ENCODE results near the gene PPIA.

Gene PPIA

DNA sequence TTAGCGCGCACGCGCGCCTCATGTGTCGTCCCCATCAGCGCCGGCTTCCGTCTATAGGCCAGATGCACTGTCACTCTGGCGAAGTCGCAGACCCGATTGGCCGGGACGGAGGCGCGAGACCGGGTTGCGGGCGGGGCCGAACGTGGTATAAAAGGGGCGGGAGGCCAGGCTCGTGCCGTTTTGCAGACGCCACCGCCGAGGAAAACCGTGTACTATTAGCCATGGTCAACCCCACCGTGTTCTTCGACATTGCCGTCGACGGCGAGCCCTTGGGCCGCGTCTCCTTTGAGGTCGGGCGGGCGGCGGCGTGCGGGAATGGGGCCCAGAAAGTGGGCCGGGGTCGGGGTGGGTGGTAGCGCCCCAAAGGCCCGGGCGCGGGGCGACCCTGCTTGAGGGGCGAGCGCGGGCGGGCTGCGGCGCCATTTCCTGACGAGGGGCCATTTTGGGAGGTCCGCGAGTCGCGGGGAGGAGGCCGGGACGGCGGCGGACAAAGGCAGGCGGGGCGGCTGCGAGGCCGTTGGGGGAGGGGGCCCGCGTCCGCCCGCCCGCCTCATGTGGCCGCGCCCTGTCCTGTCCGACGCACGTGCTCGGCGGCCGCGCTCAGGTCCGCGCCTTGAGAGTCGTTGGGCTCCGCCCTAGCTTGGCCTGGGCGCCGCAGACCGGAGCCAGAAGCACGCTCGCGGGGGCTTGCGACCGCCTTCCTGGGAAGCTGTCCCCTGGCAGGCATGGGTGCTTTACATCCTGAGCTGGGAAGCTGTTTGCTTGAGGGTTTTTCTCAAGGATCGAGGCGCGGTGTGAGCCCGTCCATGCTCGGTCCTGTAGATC is at the start of gene PPIA:
PPIA (plus strand) TSS at position 178 of the 825 bp plus-strand sequence; CDS start at position 222, 44 bp downstream.
- no peaks in the 10 kb centered on the region for H3K9me3 ChIP-seq (ENCODE audit: control insufficient read depth, low read length)
- H3K4me1 ChIP-seq (ENCODE audit: control insufficient read depth, insufficient read depth, low read length), result peaks cover 12% of the 10 kb centered on the region
- peaks cover 13% of the 10 kb centered on the region for H3K36me3 ChIP-seq (ENCODE audit: control insufficient read depth, insufficient read depth, low read length)
- peak within 1 kb of the TSS; percentile 99 for H3K9ac ChIP-seq (ENCODE audit: low read length)
- no peaks in the 10 kb centered on the region for H3K27me3 ChIP-seq (ENCODE audit: control insufficient read depth, insufficient read depth, low read length)
- H3K4me3 ChIP-seq (ENCODE audit: low read length), result peak within 1 kb of the TSS; percentile 69

DNA sequence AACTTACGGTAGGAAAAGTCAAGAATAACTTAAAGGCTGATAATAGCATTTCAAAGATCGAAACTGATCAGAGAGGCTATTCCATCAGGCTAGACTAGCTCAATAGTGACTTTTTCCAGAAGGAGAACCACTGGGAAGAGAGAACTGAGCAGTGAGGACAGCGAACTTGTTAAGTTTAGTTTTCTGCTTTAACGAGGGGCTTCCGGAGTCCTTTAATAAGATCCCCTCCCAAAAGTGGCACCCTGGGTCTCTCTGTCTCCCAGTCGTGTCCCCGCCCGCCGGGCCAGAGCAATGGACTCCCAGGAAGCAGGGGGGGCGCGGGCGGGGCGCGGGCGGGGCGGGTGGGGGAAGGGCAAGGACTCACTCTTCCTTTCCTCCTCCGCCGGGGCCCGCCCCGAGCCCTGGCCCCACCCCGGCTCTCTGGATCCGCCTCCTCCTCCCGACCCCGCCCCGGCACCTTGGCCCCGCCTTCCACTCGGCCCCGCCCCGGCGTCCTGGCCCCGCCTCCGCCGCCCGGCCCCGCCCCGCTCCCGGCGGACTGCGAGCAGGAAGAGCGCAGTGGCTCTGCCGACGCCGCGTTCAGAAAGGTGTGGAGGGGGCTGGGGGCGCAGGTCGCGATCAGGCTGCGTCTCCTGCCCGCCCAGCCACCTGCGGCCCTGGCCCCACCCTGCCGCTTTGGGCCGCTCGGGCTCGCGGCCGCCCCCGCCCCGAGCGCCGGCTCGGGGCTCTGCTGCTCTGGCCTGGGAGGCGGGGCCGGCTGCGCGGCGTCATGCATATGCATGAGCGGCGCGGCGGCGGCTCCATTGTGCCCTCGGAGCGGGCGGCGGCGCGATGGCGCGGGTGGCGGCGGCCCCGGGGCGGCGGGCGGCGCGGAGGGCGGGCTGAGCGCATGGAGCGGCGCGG is 48.2 kb upstream of the PPIA start, which contains the start of gene ZMIZ2:
ZMIZ2 (plus strand) TSS at position 803 of the 903 bp plus-strand sequence. CDS start 7,403 bp downstream, outside the sequence.
- H3K27me3 ChIP-seq (ENCODE audit: control insufficient read depth, insufficient read depth, low read length), result no peaks in the 10 kb centered on the region
- H3K9me3 ChIP-seq (ENCODE audit: control insufficient read depth, low read length), result no peaks in the 10 kb centered on the region
- no peaks in the 10 kb centered on the region for H3K36me3 ChIP-seq (ENCODE audit: control insufficient read depth, insufficient read depth, low read length)
- peak within 1 kb of the TSS; percentile 28 for H3K4me3 ChIP-seq (ENCODE audit: low read length)
- peaks cover 20% of the 10 kb centered on the region for H3K4me1 ChIP-seq (ENCODE audit: control insufficient read depth, insufficient read depth, low read length)
- peak within 1 kb of the TSS; percentile 75 for H3K9ac ChIP-seq (ENCODE audit: low read length)

DNA sequence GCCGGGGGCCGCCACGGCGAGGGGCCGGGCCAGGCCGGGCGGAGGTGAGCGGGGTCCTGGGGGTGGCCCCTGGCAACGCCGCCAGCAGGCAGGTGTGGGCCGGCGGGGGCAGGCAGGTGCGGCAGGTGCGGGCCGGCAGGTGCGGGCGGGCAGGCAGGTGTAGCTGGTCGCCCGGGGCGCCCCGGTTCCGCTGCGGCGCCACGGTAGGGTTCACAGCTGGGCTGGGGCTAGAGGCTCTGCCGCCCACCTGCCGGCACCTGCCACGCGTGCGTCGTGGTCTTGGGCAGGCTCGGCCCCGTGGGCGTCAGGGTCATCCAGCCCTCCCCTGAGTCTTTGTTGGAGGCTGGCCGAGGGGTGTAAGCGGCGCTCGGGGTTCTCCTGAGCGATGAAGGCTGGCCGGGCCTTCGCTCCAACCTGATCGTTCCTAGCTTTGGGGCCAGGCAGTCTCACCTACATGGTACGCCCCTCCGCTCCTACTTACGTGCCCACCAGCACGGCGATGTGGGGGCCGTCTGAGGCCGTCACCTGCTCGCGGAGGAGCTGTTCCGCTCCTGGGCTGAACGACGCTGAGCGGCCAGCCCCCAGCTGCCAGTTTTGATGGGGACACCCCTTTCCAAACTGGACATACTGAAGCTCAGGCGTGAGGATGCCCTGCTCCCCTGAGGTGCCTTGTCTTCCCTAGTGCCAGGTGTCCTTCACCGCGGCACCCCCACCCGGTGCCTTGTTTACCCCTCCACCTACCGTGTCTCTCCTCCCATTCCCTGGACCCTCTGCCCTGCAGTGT is 47.3 kb upstream of the PPIA start:
- Histone ChIP-seq H3K4me3 (ENCODE audit: low read length) (peak overlapping the region; percentile 28), H3K27me3 (ENCODE audit: control insufficient read depth, insufficient read depth, low read length) (no peaks in the 10 kb centered on the region), H3K36me3 (ENCODE audit: control insufficient read depth, insufficient read depth, low read length) (no peaks in the 10 kb centered on the region), H3K9ac (ENCODE audit: low read length) (peak overlapping the region; percentile 63), H3K9me3 (ENCODE audit: control insufficient read depth, low read length) (no peaks in the 10 kb centered on the region), H3K4me1 (ENCODE audit: control insufficient read depth, insufficient read depth, low read length) (peaks cover 25% of the 10 kb centered on the region)

DNA sequence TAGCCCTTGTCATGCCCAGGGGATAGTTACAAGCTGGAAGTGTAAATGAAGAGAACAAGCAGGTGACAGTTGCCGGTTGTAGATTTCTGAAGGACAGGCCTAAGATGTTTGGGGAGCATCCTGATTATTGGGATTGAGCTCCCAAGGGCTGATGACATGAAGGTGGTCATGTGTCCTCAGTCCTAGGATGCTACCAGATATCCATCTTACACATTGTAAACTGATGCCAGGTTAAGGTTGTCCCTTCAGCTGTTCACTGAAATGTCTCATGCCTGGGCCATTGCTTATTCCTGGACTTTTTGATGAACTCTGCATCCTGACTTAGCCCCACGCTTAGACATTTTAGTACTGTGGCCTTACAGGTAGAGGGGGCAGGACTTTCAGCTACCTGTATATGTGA is 46.5 kb upstream of the PPIA start:
- Histone ChIP-seq H3K4me3 (ENCODE audit: low read length) (no peak overlapping the region), H3K36me3 (ENCODE audit: control insufficient read depth, insufficient read depth, low read length) (no peaks in the 10 kb centered on the region), H3K4me1 (ENCODE audit: control insufficient read depth, insufficient read depth, low read length) (peaks cover 33% of the 10 kb centered on the region), H3K9ac (ENCODE audit: low read length) (no peak overlapping the region), H3K27me3 (ENCODE audit: control insufficient read depth, insufficient read depth, low read length) (no peaks in the 10 kb centered on the region), H3K9me3 (ENCODE audit: control insufficient read depth, low read length) (no peaks in the 10 kb centered on the region)

DNA sequence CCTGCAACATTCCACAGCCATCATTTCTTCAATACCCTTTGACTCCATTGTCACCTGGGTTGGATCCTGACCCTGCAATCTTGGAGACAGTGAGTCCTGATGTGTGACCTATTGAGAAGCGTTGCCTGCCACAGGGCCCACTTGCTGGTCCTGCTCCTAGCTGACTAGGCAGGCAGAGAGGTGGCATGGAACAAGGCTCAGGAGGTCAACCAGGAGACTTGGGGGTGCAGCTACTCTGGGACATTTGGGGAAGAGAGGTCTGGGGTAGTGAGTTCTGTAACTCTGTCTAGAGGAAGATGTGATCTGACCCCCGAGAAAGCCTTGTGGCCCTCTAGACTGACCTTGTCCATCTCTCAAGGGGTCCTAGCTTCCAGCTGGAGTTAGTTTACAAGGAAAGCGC is 46.1 kb upstream of the PPIA start:
- H3K9me3 ChIP-seq (ENCODE audit: control insufficient read depth, low read length), result no peaks in the 10 kb centered on the region
- H3K4me1 ChIP-seq (ENCODE audit: control insufficient read depth, insufficient read depth, low read length), result peaks cover 38% of the 10 kb centered on the region
- H3K4me3 ChIP-seq (ENCODE audit: low read length), result no peak overlapping the region
- peak overlapping the region; percentile 18 for H3K9ac ChIP-seq (ENCODE audit: low read length)
- no peaks in the 10 kb centered on the region for H3K27me3 ChIP-seq (ENCODE audit: control insufficient read depth, insufficient read depth, low read length)
- no peaks in the 10 kb centered on the region for H3K36me3 ChIP-seq (ENCODE audit: control insufficient read depth, insufficient read depth, low read length)

DNA sequence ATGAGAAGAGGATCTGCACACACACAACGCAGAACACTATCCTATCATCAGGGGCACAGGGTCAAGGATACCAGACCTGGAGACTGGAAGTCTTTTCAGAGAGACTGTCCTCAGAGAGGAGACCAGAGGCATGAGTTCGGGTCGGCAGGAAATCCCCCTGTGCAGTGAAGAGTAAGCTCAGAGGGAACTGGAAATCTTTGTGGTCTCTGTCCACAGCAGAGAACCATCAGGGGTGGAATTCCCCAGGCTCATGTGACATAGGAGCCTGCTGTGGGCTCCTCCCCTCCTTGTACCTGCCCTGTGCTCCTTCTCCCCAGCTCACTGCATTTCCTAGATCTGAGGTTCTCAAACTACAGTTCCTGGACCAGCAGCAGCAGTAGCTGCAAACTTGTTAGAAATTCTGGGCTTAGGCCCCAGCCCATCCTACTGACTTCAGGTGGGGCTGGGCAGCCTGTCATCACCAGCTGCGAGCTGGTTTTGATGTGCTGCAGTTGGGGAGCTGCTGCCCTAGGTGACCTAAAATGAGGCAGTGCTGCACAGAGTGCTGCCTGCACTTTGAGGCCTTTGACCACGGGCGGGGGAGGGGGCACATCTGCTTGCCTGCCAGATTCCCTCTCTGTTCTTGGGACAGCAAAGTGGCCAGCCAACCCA is 45.4 kb upstream of the PPIA start:
- Histone ChIP-seq H3K4me1 (ENCODE audit: control insufficient read depth, insufficient read depth, low read length) (peaks cover 44% of the 10 kb centered on the region), H3K9ac (ENCODE audit: low read length) (peak overlapping the region; percentile 18), H3K27me3 (ENCODE audit: control insufficient read depth, insufficient read depth, low read length) (no peaks in the 10 kb centered on the region), H3K9me3 (ENCODE audit: control insufficient read depth, low read length) (no peaks in the 10 kb centered on the region), H3K4me3 (ENCODE audit: low read length) (no peak overlapping the region), H3K36me3 (ENCODE audit: control insufficient read depth, insufficient read depth, low read length) (no peaks in the 10 kb centered on the region)

DNA sequence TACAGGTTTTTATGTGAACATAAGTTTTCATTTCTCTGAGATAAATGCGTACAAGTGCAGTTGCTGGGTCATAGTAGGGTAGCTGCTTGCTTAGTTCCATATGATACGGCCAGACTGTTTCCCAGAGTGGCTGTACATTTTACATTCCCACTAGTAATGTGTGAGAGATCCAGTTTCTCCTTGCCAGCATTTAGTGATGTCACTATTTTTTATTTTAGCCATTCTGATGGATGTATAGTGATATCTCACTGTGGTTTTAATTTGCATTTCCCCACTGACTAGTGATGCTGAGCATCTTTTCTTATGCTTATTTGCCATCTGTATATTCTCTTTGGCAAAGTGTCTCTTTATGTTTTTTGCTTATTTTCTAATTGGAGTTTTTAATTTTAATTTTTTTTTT is 43.7 kb upstream of the PPIA start:
- Histone ChIP-seq H3K27me3 (ENCODE audit: control insufficient read depth, insufficient read depth, low read length) (no peaks in the 10 kb centered on the region), H3K9me3 (ENCODE audit: control insufficient read depth, low read length) (no peaks in the 10 kb centered on the region), H3K9ac (ENCODE audit: low read length) (no peak overlapping the region), H3K4me1 (ENCODE audit: control insufficient read depth, insufficient read depth, low read length) (peaks cover 56% of the 10 kb centered on the region), H3K36me3 (ENCODE audit: control insufficient read depth, insufficient read depth, low read length) (no peaks in the 10 kb centered on the region), H3K4me3 (ENCODE audit: low read length) (no peak overlapping the region)

DNA sequence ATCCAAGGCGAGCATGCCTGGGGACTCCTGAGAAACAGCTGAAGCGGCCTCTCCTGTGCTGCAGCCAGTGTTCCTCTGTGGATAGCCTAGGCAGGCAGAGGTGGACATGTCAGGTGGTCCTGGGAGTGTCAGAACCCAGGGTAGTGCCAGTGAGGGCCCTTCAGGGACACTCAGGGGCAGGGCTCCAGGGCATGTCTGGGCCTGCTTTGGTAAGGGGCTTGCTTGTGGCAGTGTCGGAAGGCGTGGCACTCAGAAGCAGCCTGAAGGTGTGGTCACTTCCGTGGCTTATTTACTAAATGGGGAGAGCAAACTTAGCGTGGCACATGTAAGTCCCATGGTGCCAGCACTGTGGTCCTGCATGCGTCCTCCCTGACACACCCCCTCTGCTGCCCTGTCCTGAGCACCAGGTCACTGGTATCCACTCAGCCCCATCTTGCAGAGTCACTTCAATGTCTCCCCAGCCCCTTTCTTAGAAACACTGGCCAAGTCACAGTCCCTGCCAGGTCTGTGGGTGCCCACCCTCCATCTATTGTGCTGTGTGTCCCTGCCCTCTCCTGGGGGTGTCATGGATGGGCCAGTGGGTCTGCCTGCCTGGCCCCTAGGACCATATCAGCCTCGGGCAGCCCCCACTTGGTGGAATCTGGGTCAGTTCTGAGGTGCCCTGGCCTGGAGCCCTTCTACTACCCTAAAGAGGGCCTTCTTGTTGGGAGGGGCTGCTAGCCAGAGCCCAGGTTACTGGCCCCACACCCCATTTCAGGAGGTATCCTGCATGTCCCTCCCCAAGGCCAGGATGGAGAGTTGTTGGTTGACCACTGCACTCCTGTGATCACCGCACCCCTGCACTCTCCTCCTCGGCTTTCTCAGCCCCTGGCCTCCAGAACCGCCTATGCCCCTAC is 41.4 kb upstream of the PPIA start:
- H3K9ac ChIP-seq (ENCODE audit: low read length), result peak overlapping the region; percentile 62
- H3K4me1 ChIP-seq (ENCODE audit: control insufficient read depth, insufficient read depth, low read length), result peaks cover 50% of the 10 kb centered on the region
- H3K27me3 ChIP-seq (ENCODE audit: control insufficient read depth, insufficient read depth, low read length), result no peaks in the 10 kb centered on the region
- H3K9me3 ChIP-seq (ENCODE audit: control insufficient read depth, low read length), result no peaks in the 10 kb centered on the region
- no peak overlapping the region for H3K4me3 ChIP-seq (ENCODE audit: low read length)
- no peaks in the 10 kb centered on the region for H3K36me3 ChIP-seq (ENCODE audit: control insufficient read depth, insufficient read depth, low read length)

DNA sequence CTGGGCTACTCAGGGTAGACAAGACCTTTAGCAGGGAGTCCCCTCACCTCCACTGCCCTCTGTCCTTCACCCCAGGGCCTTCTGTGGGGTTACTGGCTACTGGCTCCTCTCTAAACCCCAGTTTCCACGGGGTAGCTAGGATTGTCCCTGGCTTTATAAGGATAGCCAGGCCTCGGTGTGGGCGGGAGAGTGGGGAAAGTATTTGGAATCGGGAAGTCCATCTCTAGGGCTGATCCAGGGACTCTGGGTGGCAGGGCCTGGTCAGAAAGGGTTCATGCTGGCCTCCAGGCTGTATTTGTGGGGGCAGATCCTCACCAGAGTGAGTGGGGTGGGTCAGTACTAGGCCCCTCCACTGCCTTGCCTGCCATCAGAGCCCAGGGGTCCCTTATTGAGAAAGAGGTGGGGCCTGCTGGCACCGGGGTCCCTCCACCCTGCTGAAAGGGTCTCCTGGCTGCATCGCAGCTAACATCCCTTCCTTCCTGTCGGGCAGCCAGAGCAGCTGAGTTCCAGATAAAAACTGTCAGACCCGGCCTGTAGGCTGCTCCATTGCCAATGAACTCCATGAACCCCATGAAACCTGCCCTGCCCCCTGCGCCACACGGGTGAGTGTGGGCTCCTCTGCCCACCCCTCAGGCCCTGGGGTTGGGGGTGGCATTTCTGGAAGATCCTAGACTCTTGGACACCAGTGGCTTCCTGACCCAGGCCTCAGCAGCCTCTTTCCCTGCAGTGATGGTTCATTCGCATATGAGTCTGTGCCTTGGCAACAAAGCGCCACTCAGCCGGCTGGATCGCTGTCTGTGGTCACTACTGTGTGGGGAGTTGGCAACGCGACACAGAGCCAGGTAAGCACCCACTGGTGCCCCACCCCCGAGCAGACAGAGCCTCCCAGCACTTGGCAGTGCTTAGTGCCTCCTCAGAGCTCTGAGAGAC is 40.5 kb upstream of the PPIA start:
- H3K27me3 ChIP-seq (ENCODE audit: control insufficient read depth, insufficient read depth, low read length), result no peaks in the 10 kb centered on the region
- H3K9me3 ChIP-seq (ENCODE audit: control insufficient read depth, low read length), result no peaks in the 10 kb centered on the region
- no peak overlapping the region for H3K4me3 ChIP-seq (ENCODE audit: low read length)
- peaks cover 41% of the 10 kb centered on the region for H3K4me1 ChIP-seq (ENCODE audit: control insufficient read depth, insufficient read depth, low read length)
- H3K9ac ChIP-seq (ENCODE audit: low read length), result peak overlapping the region; percentile 62
- H3K36me3 ChIP-seq (ENCODE audit: control insufficient read depth, insufficient read depth, low read length), result no peaks in the 10 kb centered on the region

DNA sequence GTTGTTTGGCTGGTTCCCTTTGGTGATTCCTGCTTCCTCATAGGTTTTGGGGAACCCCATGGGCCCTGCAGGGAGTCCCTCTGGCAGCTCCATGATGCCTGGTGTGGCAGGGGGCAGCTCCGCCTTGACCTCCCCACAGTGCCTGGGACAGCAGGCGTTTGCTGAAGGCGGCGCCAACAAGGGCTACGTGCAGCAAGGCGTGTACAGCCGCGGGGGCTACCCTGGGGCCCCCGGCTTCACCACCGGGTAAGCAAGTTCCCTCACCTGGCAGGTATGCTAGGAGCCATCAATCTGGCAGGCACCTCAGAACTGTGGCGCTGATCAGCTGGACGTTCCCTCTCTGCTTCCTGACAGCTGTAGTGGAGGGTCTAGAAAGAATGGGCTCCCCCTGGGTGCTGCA is 39.6 kb upstream of the PPIA start:
- no peaks in the 10 kb centered on the region for H3K9me3 ChIP-seq (ENCODE audit: control insufficient read depth, low read length)
- H3K9ac ChIP-seq (ENCODE audit: low read length), result no peak overlapping the region

More for the DNA sequence above, 39.6 kb upstream of the PPIA start:
- Histone ChIP-seq H3K4me3 (ENCODE audit: low read length) (no peak overlapping the region), H3K4me1 (ENCODE audit: control insufficient read depth, insufficient read depth, low read length) (peaks cover 42% of the 10 kb centered on the region), H3K27me3 (ENCODE audit: control insufficient read depth, insufficient read depth, low read length) (no peaks in the 10 kb centered on the region), H3K36me3 (ENCODE audit: control insufficient read depth, insufficient read depth, low read length) (no peaks in the 10 kb centered on the region)
